Myocyte (in vitro differentiated cells): ENCODE results near the gene MIF4GD. TPM values are rescaled to one million over a fixed set of nuclear protein-coding genes. Genes with fewer than 3 reads are reported as not detected.
"Not testable (repeated sequence)": the region's sequence is repeated elsewhere in the genome, so short reads cannot be mapped to it uniquely, and the experiment has no call there.

Experiments
- DNase-seq: peaks from one replicate; pipeline ENCODE4 v3.0.0-alpha.2; 2012; ENCODE audit warnings: low read depth
- polyA plus RNA-seq: library from polyadenylated mRNA; unstranded; fragments of >200 nt; gene quantifications from one replicate; pipeline ENCODE4 v1.2.1, GENCODE V29; 2012; ENCODE audit warnings: missing spikeins
- total RNA-seq: library from RNA; depleted of rRNA; stranded (reverse); fragments of >200 nt; gene quantifications from 2 replicates; pipeline ENCODE4 v1.2.3, GENCODE V29; 2014

Gene MIF4GD
- 8.7 and 9.9 TPM in 2 replicates for total RNA-seq
- 31.6 TPM for polyA plus RNA-seq

GRCh38 chr17:75270966-75271232 is at the start of gene MIF4GD:
TSS of gene MIF4GD (minus strand) at chr17:75271231. CDS start at chr17:75270195, 1,036 bp downstream.
- no peak for DNase-seq

- peak; percentile 45 for DNase-seq
Measured at GRCh38 chr17:75319904-75320691, 49.1 kb upstream of the MIF4GD start.

GRCh38 chr17:75318615-75319222 is 47.7 kb upstream of the MIF4GD start:
- no peak for DNase-seq

GRCh38 chr17:75318211-75318610 is 47.2 kb upstream of the MIF4GD start:
- no peak for DNase-seq

- DNase-seq: peak; percentile 80
Measured at GRCh38 chr17:75317671-75318070, 46.6 kb upstream of the MIF4GD start.

- DNase-seq: no peak
Measured at GRCh38 chr17:75316253-75316652, 45.2 kb upstream of the MIF4GD start.

- DNase-seq: no peak
Measured at GRCh38 chr17:75315541-75316243, 44.7 kb upstream of the MIF4GD start.

- DNase-seq: peak; percentile 37
Measured at GRCh38 chr17:75313941-75314551, 43.0 kb upstream of the MIF4GD start.

GRCh38 chr17:75308732-75309629 is 38.0 kb upstream of the MIF4GD start:
- no peak for DNase-seq

GRCh38 chr17:75307957-75308731 is 37.1 kb upstream of the MIF4GD start:
- DNase-seq: no peak

- no peak for DNase-seq
Measured at GRCh38 chr17:75301502-75302206, 30.6 kb upstream of the MIF4GD start.

GRCh38 chr17:75301049-75301448 is 30.0 kb upstream of the MIF4GD start:
- DNase-seq: no peak

GRCh38 chr17:75300280-75300679 is 29.2 kb upstream of the MIF4GD start:
- DNase-seq: no peak

- DNase-seq: no peak
Measured at GRCh38 chr17:75295201-75296158, 24.4 kb upstream of the MIF4GD start.

GRCh38 chr17:75292810-75293448 is 21.9 kb upstream of the MIF4GD start:
- not testable (repeated sequence) for DNase-seq

- peak; percentile 65 for DNase-seq
Measured at GRCh38 chr17:75289832-75290337, 18.9 kb upstream of the MIF4GD start.

GRCh38 chr17:75289115-75289831 is 18.2 kb upstream of the MIF4GD start, which contains the start of gene SLC25A19:
TSS of gene SLC25A19 (minus strand) at chr17:75289433. CDS start at chr17:75286764, 2,669 bp downstream.
- peak; percentile 99 for DNase-seq
